Neutrophil (primary cell): ENCODE measurements around the gene BARHL2.

ENCODE experiments used
- H3K27ac ChIP-seq: fragments of 200-600 bp; sonication (generic); 2 replicates; pipeline ENCODE4 v1.5.1; 2016; ENCODE audit warnings: mild to moderate bottlenecking, moderate library complexity
- H3K27me3 ChIP-seq: fragments of 200-600 bp; sonication (generic); 2 replicates; pipeline ENCODE4 v1.6.0; 2016; ENCODE audit warnings: mild to moderate bottlenecking
- H3K36me3 ChIP-seq: fragments of 200-600 bp; sonication (generic); 2 replicates; pipeline ENCODE4 v1.5.1; 2017
- H3K4me1 ChIP-seq, 2 experiments: fragments of 200-600 bp in 1 of 2; sonication (generic) in 1 of 2; 1 replicate in 1 of 2; 2 replicates in 1 of 2; pipeline versions ENCODE4 v1.5.1 to v1.6.1; 2013 to 2016; ENCODE audit warnings: low read depth in 1 of 2, low read length in 1 of 2, mild to moderate bottlenecking in 1 of 2, moderate library complexity in 1 of 2; ENCODE audit not compliant: control insufficient read depth in 1 of 2, insufficient read depth in 1 of 2
- H3K4me3 ChIP-seq, 2 experiments: fragments of 200-600 bp in 1 of 2; sonication (generic) in 1 of 2; 1 replicate in 1 of 2; 2 replicates in 1 of 2; pipeline ENCODE4 v1.5.1; 2013 to 2016; ENCODE audit warnings: low read depth in 1 of 2, low read length in 1 of 2, mild to moderate bottlenecking in 1 of 2, moderate library complexity in 1 of 2
- H3K9me3 ChIP-seq: fragments of 200-600 bp; sonication (generic); 2 replicates; pipeline ENCODE4 v1.5.1; 2016
- CTCF ChIP-seq: fragments of 200-600 bp; sonication (generic); IDR thresholded peaks from 2 replicates; pipeline ENCODE4 v1.5.1; 2016; ENCODE audit warnings: antibody characterized with exemption

The BARHL2 gene

GRCh38 chr1:90723590-90724108, 6.5 kb upstream of the BARHL2 start:
- no peak overlapping the region for H3K27ac ChIP-seq
- H3K27me3 ChIP-seq, result peaks cover 100% of the 10 kb centered on the region
- H3K9me3 ChIP-seq, result no peaks in the 10 kb centered on the region
- TF ChIP-seq CTCF, result no peak
- H3K4me1 ChIP-seq, result peaks cover 0 to 12% of the 10 kb centered on the region in 2 experiments
- no peak overlapping the region for H3K4me3 ChIP-seq
- no peaks in the 10 kb centered on the region for H3K36me3 ChIP-seq

GRCh38 chr1:90722874-90723589, 5.9 kb upstream of the BARHL2 start:
- H3K36me3 ChIP-seq, result no peaks in the 10 kb centered on the region
- H3K27me3 ChIP-seq, result peaks cover 100% of the 10 kb centered on the region
- H3K27ac ChIP-seq, result no peak overlapping the region
- H3K4me3 ChIP-seq, result no peak overlapping the region
- H3K9me3 ChIP-seq, result no peaks in the 10 kb centered on the region
- peaks cover 0 to 18% of the 10 kb centered on the region in 2 experiments for H3K4me1 ChIP-seq
- TF ChIP-seq CTCF, result no peak

GRCh38 chr1:90721210-90722194, 4.4 kb upstream of the BARHL2 start:
- H3K4me1 ChIP-seq, result peaks cover 0 to 20% of the 10 kb centered on the region in 2 experiments
- no peak for TF ChIP-seq CTCF
- H3K27ac ChIP-seq, result no peak overlapping the region
- no peaks in the 10 kb centered on the region for H3K36me3 ChIP-seq
- H3K9me3 ChIP-seq, result no peaks in the 10 kb centered on the region
- no peak overlapping the region for H3K4me3 ChIP-seq
- peaks cover 100% of the 10 kb centered on the region for H3K27me3 ChIP-seq

GRCh38 chr1:90720145-90720636, 3.1 kb upstream of the BARHL2 start:
- Histone ChIP-seq H3K27me3 (peaks cover 100% of the 10 kb centered on the region), H3K27ac (no peak overlapping the region), H3K9me3 (no peaks in the 10 kb centered on the region), H3K4me3 (no peak overlapping the region), H3K36me3 (no peaks in the 10 kb centered on the region), H3K4me1 (peaks cover 0 to 14% of the 10 kb centered on the region in 2 experiments)
- no peak for TF ChIP-seq CTCF

- Histone ChIP-seq H3K27ac (no peak overlapping the region), H3K4me3 (no peak overlapping the region), H3K36me3 (no peaks in the 10 kb centered on the region), H3K9me3 (no peaks in the 10 kb centered on the region), H3K27me3 (peaks cover 100% of the 10 kb centered on the region), H3K4me1 (peaks cover 0 to 14% of the 10 kb centered on the region in 2 experiments)
- TF ChIP-seq CTCF, result no peak
Observed at GRCh38 chr1:90719330-90720144, 2.4 kb upstream of the BARHL2 start.
